DOHH2 (cell line): Measurements from ENCODE around the gene TTYH2.

Source experiments
- H3F3A ChIP-seq: fragments of 200-600 bp; sonication (generic), shearing (Covaris generic); 2 replicates; pipeline ENCODE4 v1.6.0; 2016; ENCODE audit warnings: antibody characterized with exemption, mild to moderate bottlenecking; ENCODE audit not compliant: control insufficient read depth, insufficient read depth
- H3K27ac ChIP-seq: fragments of 200-600 bp; sonication (generic); 2 replicates; pipeline ENCODE4 v1.5.1; 2014; ENCODE audit warnings: low read depth, mild to moderate bottlenecking, low read length, moderate library complexity
- H3K27me3 ChIP-seq: fragments of 200-600 bp; sonication (generic); 2 replicates; pipeline ENCODE4 v1.6.1; 2014; ENCODE audit warnings: mild to moderate bottlenecking, low read length, mixed read lengths; ENCODE audit not compliant: control insufficient read depth
- H3K36me3 ChIP-seq: fragments of 200-600 bp; sonication (generic); 2 replicates; pipeline ENCODE4 v1.6.1; 2014; ENCODE audit warnings: mild to moderate bottlenecking, low read length, moderate library complexity, mixed read lengths; ENCODE audit not compliant: control insufficient read depth
- H3K4me1 ChIP-seq: fragments of 200-600 bp; sonication (generic); 2 replicates; pipeline ENCODE4 v1.6.1; 2014; ENCODE audit warnings: mild to moderate bottlenecking, low read length, mixed read lengths; ENCODE audit not compliant: control insufficient read depth
- H3K4me2 ChIP-seq: fragments of 200-600 bp; sonication (generic); 2 replicates; pipeline ENCODE4 v1.6.0; 2014; ENCODE audit warnings: mild to moderate bottlenecking, low read length, moderate library complexity
- H3K4me3 ChIP-seq: fragments of 200-600 bp; sonication (generic); 2 replicates; pipeline ENCODE4 v1.5.1; 2014; ENCODE audit warnings: mild to moderate bottlenecking, low read length, mixed read lengths
- H3K79me2 ChIP-seq: fragments of 200-600 bp; sonication (generic); 2 replicates; pipeline ENCODE4 v1.6.1; 2014; ENCODE audit warnings: mild to moderate bottlenecking, low read length, mixed read lengths; ENCODE audit not compliant: control insufficient read depth
- H3K9me2 ChIP-seq: fragments of 200-600 bp; sonication (generic); replicated peaks from 2 replicates; pipeline ENCODE4 v1.6.1; 2014; ENCODE audit warnings: mild to moderate bottlenecking, low read length, mixed read lengths; ENCODE audit not compliant: control insufficient read depth
- H3K9me3 ChIP-seq: fragments of 200-600 bp; sonication (generic); 2 replicates; pipeline ENCODE4 v1.6.1; 2014; ENCODE audit warnings: antibody characterized with exemption, low read length, mixed read lengths; ENCODE audit not compliant: control insufficient read depth, insufficient read depth
- H4K20me1 ChIP-seq: fragments of 200-600 bp; sonication (generic); 2 replicates; pipeline ENCODE4 v1.6.0; 2014; ENCODE audit warnings: low read depth, mild to moderate bottlenecking, antibody characterized with exemption, low read length, moderate library complexity; ENCODE audit not compliant: control insufficient read depth, insufficient read depth
- EZH2phosphoT487 ChIP-seq: fragments of 200-600 bp; sonication (generic); IDR thresholded peaks from 2 replicates; pipeline ENCODE4 v1.6.1; 2017; ENCODE audit warnings: borderline replicate concordance, mild to moderate bottlenecking, antibody characterized with exemption, low read length, moderate library complexity, mixed read lengths
- TF ChIP-seq, protein P1 (sequence below): fragments of 200-600 bp; sonication (generic); IDR thresholded peaks from one replicate; pipeline ENCODE4 v1.5.1; 2014; ENCODE audit warnings: antibody characterized with exemption, mild to moderate bottlenecking, low read depth, low read length; ENCODE audit not compliant: poor library complexity, severe bottlenecking

Gene TTYH2

DNA sequence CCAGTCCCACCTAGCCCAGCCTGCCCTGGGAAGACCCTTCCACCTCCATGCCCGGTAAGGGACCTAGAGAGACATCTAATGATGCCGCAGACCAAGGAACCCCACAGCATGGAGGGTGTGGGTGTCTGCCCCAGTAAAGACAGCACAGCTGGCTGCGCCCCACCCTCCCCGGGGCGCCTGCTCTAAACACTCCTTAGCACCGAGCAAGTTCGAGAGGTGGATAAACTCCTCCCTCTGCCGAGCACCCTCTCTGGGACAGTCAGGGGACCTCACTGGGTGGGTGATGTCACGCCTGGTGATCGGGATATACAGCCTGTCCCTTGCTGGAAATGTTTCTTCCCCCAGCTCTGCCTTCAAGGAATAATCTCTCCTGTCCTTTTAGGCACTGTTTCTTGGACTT, 43.9 kb downstream of the TTYH2 start:
- no peak overlapping the region for H3K27ac ChIP-seq
- H3K36me3 ChIP-seq, result no peaks in the 10 kb centered on the region
- no peak overlapping the region for H3K4me3 ChIP-seq
- no peaks in the 10 kb centered on the region for H3K4me1 ChIP-seq
- H3F3A ChIP-seq, result no peaks in the 10 kb centered on the region
- no peaks in the 10 kb centered on the region for H3K9me3 ChIP-seq
- H3K9me2 ChIP-seq, result no peaks in the 10 kb centered on the region
- no peaks in the 10 kb centered on the region for H3K27me3 ChIP-seq
- no peak for TF ChIP-seq EZH2phosphoT487
- TF ChIP-seq, protein P1, sequence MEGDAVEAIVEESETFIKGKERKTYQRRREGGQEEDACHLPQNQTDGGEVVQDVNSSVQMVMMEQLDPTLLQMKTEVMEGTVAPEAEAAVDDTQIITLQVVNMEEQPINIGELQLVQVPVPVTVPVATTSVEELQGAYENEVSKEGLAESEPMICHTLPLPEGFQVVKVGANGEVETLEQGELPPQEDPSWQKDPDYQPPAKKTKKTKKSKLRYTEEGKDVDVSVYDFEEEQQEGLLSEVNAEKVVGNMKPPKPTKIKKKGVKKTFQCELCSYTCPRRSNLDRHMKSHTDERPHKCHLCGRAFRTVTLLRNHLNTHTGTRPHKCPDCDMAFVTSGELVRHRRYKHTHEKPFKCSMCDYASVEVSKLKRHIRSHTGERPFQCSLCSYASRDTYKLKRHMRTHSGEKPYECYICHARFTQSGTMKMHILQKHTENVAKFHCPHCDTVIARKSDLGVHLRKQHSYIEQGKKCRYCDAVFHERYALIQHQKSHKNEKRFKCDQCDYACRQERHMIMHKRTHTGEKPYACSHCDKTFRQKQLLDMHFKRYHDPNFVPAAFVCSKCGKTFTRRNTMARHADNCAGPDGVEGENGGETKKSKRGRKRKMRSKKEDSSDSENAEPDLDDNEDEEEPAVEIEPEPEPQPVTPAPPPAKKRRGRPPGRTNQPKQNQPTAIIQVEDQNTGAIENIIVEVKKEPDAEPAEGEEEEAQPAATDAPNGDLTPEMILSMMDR, result no peak
- H3K79me2 ChIP-seq, result no peaks in the 10 kb centered on the region
- H4K20me1 ChIP-seq, result no peaks in the 10 kb centered on the region
- no peak overlapping the region for H3K4me2 ChIP-seq

DNA sequence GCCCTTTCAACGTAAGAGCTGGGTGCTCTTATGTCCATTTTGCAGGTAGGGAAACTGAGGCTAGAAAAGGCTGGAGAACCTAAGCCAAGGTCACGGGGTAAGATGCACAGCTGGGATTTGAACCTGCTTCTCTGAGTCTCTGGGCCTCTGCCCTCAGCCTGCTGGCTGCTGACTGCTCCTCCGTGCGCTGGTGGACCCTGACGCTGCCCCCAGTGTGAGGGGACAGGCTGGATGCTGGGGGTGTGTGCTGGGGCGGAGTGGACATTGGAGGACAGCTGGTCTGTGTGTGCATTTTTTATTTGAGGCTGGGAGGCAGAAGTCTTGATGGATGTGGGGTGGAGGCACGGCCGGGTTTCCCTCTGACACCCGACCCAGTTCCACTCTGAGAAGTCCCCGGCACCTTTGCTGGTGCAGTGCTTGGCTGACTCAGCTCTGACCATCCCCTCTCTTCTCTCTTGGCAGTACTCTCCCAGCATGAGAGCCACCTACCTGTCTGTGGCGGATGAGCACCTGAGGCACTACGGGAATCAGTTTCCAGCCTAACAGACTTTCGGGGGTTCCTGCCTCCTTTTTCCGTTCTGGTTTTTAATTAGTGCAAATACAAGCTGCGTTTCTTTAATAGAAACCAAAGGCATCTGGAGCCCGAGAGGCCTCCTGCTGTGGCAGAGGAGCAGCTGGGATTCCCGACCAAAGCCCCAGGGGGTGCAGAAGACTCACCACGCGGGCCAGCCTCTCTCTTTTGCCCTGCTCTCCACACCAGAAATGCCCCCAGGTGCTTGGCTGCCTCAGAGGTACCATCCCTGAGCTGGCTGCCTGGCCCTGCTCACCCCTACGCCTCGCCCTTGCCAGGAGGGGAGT, 46.5 kb downstream of the TTYH2 start:
- H3K9me2 ChIP-seq, result no peaks in the 10 kb centered on the region
- no peak overlapping the region for H3K27ac ChIP-seq
- H3K4me1 ChIP-seq, result no peaks in the 10 kb centered on the region
- no peaks in the 10 kb centered on the region for H3K9me3 ChIP-seq
- no peak overlapping the region for H3K4me3 ChIP-seq
- H4K20me1 ChIP-seq, result no peaks in the 10 kb centered on the region
- no peaks in the 10 kb centered on the region for H3K36me3 ChIP-seq
- TF ChIP-seq, protein P1, result no peak
- no peak for TF ChIP-seq EZH2phosphoT487
- no peaks in the 10 kb centered on the region for H3K79me2 ChIP-seq
- no peaks in the 10 kb centered on the region for H3F3A ChIP-seq
- H3K27me3 ChIP-seq, result no peaks in the 10 kb centered on the region
- H3K4me2 ChIP-seq, result no peak overlapping the region

DNA sequence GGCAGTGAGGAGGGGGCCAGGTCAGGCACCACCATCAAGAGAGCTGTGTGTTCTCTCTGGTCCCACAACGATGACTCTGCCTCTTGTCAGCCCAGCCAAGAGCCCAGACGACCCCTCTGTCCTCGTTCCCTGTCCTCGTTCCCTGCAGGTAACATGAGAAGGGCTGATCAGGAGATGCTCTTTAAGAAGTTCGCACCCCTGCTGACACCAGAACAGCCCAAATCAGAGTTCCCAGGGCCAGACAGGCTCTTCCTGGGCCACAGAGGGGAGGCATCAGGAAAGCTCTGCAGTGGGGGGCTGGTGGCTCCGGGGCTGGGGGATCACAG, 47.1 kb downstream of the TTYH2 start:
- Histone ChIP-seq H3K9me2 (no peaks in the 10 kb centered on the region), H3K27me3 (no peaks in the 10 kb centered on the region), H3K4me2 (no peak overlapping the region), H3K4me1 (no peaks in the 10 kb centered on the region), H3K79me2 (no peaks in the 10 kb centered on the region), H3F3A (no peaks in the 10 kb centered on the region), H3K27ac (no peak overlapping the region), H3K9me3 (no peaks in the 10 kb centered on the region), H3K4me3 (no peak overlapping the region), H4K20me1 (no peaks in the 10 kb centered on the region), H3K36me3 (no peaks in the 10 kb centered on the region)
- TF ChIP-seq, protein P1, result no peak
